GM18873 (cell line): ENCODE data around the gene OR51L1.

Source experiments
- ATAC-seq: cut with Tn5 transposase; IDR thresholded peaks from one replicate; pipeline ENCODE4 v1.9.1; 2021; ENCODE audit warnings: mild to moderate bottlenecking, moderate library complexity, moderate number of reproducible peaks; ENCODE audit not compliant: unreplicated experiment, low FRiP score

Gene OR51L1

DNA sequence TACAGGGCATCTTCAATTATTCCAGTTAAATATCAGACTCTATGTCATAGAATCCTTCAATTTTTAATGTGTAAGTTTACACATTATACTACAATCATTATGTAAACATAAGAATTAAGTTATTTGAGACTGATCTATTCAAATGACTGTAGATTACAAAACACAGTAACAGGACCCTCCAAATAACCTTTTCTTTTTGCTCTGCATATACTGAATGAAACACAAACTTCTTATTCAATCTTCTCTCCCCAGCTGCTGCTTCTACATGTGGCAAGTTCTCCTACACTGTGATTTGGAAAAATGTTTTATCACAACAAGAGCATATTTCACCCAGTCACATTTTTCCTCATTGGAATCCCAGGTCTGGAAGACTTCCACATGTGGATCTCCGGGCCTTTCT lies 51.6 kb downstream of the OR51L1 start, which contains the start of gene OR52J3:
TSS of gene OR52J3 (plus strand) at position 301 of the 400 bp plus-strand sequence. CDS start at position 301, 0 bp downstream.
- no peak for ATAC-seq

DNA sequence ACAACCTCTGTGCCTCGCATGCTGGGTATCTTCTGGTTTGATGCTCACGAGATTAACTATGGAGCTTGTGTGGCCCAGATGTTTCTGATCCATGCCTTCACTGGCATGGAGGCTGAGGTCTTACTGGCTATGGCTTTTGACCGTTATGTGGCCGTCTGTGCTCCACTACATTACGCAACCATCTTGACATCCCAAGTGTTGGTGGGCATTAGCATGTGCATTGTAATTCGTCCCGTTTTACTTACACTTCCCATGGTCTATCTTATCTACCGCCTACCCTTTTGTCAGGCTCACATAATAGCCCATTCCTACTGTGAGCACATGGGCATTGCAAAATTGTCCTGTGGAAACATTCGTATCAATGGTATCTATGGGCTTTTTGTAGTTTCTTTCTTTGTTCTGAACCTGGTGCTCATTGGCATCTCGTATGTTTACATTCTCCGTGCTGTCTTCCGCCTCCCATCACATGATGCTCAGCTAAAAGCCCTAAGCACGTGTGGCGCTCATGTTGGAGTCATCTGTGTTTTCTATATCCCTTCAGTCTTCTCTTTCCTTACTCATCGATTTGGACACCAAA lies 52.2 kb downstream of the OR51L1 start:
- ATAC-seq = no peak
